Measurements from ENCODE around the gene UBE2O. TPM values are rescaled to one million over a fixed set of nuclear protein-coding genes. Genes with fewer than 3 reads are reported as not detected.

The UBE2O gene
- total RNA-seq, 2 experiments from 2014 or later, result 43.4 to 79.6 TPM

GRCh38 chr17:76461765-76462555 is 9.0 kb upstream of the UBE2O start:
- Histone ChIP-seq H3K4me3 (ENCODE audit: low read depth, low read length, poor library complexity, severe bottlenecking) (no peak overlapping the region), H3K4me2 (ENCODE audit: low read length) (no peak overlapping the region), H2AFZ (ENCODE audit: low read length) (no peak overlapping the region), H4K20me1 (ENCODE audit: insufficient read depth, low read length) (no peaks in the 10 kb centered on the region), H3K9me3 (ENCODE audit: low read length) (no peaks in the 10 kb centered on the region), H3K79me2 (ENCODE audit: insufficient read depth, low read depth, low read length) (no peaks in the 10 kb centered on the region), H3K9me2 (ENCODE audit: insufficient read depth, low read length) (no peaks in the 10 kb centered on the region), H3K36me3 (ENCODE audit: insufficient read depth, low read length) (no peaks in the 10 kb centered on the region), H3K27ac (ENCODE audit: low read depth, low read length, poor library complexity, severe bottlenecking) (no peak overlapping the region), H3K4me1 (ENCODE audit: insufficient read depth, low read length, poor library complexity, severe bottlenecking) (peaks cover 32% of the 10 kb centered on the region)
- intact Hi-C loops (cut with micrococcal nuclease; ENCODE audit: unreplicated experiment), result no loop called here
- TF ChIP-seq EZH2phosphoT487 (IDR thresholded peaks at IDR 0.05; ENCODE audit: borderline replicate concordance, low read depth, low read length), result no peak
- TF ChIP-seq, protein P1, sequence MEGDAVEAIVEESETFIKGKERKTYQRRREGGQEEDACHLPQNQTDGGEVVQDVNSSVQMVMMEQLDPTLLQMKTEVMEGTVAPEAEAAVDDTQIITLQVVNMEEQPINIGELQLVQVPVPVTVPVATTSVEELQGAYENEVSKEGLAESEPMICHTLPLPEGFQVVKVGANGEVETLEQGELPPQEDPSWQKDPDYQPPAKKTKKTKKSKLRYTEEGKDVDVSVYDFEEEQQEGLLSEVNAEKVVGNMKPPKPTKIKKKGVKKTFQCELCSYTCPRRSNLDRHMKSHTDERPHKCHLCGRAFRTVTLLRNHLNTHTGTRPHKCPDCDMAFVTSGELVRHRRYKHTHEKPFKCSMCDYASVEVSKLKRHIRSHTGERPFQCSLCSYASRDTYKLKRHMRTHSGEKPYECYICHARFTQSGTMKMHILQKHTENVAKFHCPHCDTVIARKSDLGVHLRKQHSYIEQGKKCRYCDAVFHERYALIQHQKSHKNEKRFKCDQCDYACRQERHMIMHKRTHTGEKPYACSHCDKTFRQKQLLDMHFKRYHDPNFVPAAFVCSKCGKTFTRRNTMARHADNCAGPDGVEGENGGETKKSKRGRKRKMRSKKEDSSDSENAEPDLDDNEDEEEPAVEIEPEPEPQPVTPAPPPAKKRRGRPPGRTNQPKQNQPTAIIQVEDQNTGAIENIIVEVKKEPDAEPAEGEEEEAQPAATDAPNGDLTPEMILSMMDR (conservative IDR thresholded peaks at IDR 0.05; ENCODE audit: low read length), result no peak
- no peak for DNase-seq (ENCODE audit: low spot score)
- POLR2A ChIA-PET, result interaction anchor here (1.3 to 1.4 kb wide), 3 partner anchors 19 to 45 kb away, joined by 3 to 7 read pairs (median 4); no protein-coding TSS in a partner anchor
- CTCF ChIA-PET (ENCODE audit: unreplicated experiment), result interaction anchor here (0.7 to 1.0 kb wide), 2 partner anchors 8 to 45 kb away, joined by 3 read pairs; no protein-coding TSS in a partner anchor
- no TSS peak for BruUV-seq (replicated peaks)

DNA sequence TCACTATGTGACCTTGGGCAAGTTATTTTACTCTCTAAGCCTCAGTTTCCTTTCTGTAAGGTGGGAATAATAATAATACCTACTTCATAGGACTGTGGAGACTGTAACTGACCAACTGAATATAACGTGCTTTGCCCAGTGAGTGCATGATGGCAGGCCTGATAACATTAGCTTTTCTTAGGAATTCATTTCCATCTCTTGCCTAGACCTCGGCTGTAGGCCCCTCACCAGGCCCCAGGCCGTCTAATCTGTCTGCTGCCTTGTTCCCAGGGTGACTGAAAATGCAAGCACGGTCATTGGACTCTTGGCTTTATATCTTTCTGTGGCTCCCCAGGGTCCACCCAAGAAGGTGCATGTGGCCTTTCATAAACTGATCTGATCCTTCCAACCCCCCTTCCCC is 6.7 kb upstream of the UBE2O start:
- Histone ChIP-seq H3K27ac (ENCODE audit: low read depth, low read length, poor library complexity, severe bottlenecking) (no peak overlapping the region), H3K4me2 (ENCODE audit: low read length) (no peak overlapping the region), H3K79me2 (ENCODE audit: insufficient read depth, low read depth, low read length) (no peaks in the 10 kb centered on the region), H3K36me3 (ENCODE audit: insufficient read depth, low read length) (no peaks in the 10 kb centered on the region), H3K4me3 (ENCODE audit: low read depth, low read length, poor library complexity, severe bottlenecking) (no peak overlapping the region), H4K20me1 (ENCODE audit: insufficient read depth, low read length) (no peaks in the 10 kb centered on the region), H3K9me3 (ENCODE audit: low read length) (no peaks in the 10 kb centered on the region), H3K9me2 (ENCODE audit: insufficient read depth, low read length) (no peaks in the 10 kb centered on the region), H2AFZ (ENCODE audit: low read length) (no peak overlapping the region; the same call in 1 of the 2 replicates), H3K4me1 (ENCODE audit: insufficient read depth, low read length, poor library complexity, severe bottlenecking) (peaks cover 17% of the 10 kb centered on the region)
- POLR2A ChIA-PET, result interaction anchor here (1.1 to 2.5 kb wide), 7 partner anchors 29 to 106 kb away, joined by 3 to 13 read pairs (median 4); partner anchors contain the start of genes PRPSAP1 and RHBDF2
- intact Hi-C loops (cut with micrococcal nuclease; ENCODE audit: unreplicated experiment), result loop anchor here (1.0 to 5.0 kb wide), 2 partner anchors 47 to 157 kb away; no protein-coding TSS in a partner anchor
- no TSS peak for BruUV-seq (replicated peaks)
- TF ChIP-seq EZH2phosphoT487 (IDR thresholded peaks at IDR 0.05; ENCODE audit: borderline replicate concordance, low read depth, low read length), result no peak
- TF ChIP-seq, protein P1 (conservative IDR thresholded peaks at IDR 0.05; ENCODE audit: low read length), result no peak
- CTCF ChIA-PET (ENCODE audit: unreplicated experiment), result interaction anchor here (1.3 to 3.3 kb wide), 6 partner anchors 10 to 54 kb away, joined by 4 to 33 read pairs (median 10); no protein-coding TSS in a partner anchor
- DNase-seq (ENCODE audit: low spot score), result no peak
